Cardiac septum (tissue), 1 donor: ENCODE results near the gene TMEM8B. TPM values are rescaled to one million over a fixed set of nuclear protein-coding genes. Genes with fewer than 3 reads are reported as not detected.
"Not testable (repeated sequence)": the region's sequence is repeated elsewhere in the genome, so short reads cannot be mapped to it uniquely, and the experiment has no call there.

Source experiments
- DNase-seq: peaks from one replicate; pipeline ENCODE4 v3.0.0-alpha.2; 2020; ENCODE audit warnings: low spot score
- intact Hi-C: fragments of 100-400 bp; cut with DNase I; formaldehyde crosslinking; loops from one replicate; pipeline ENCODE4 v1.14.0; 2022
- total RNA-seq: library from RNA; stranded (reverse); fragmentation: NEBNext Ultra II Directional; extraction: Animal tissue kit (Norgen Biotek cat#: 25700); gene quantifications from one replicate; pipeline ENCODE4 v1.2.1, GENCODE V29; 2021
- donor health status: DM: no; HTN: no; CAD: no.

TMEM8B gene
- total RNA-seq, 1 donor from 2014 or later, result 22.0 TPM

GRCh38 chr9:35858458-35858857 lies 29.4 kb downstream of the TMEM8B start:
- DNase-seq, result no peak
- intact Hi-C loops, result no loop called here

GRCh38 chr9:35859310-35859989 lies 30.4 kb downstream of the TMEM8B start:
- intact Hi-C loops, result no loop called here
- DNase-seq, result no peak

- intact Hi-C loops, result no loop called here
- no peak for DNase-seq
Measured at GRCh38 chr9:35859990-35860339, 30.9 kb downstream of the TMEM8B start.

- intact Hi-C loops, result no loop called here
- DNase-seq, result no peak
Measured at GRCh38 chr9:35861161-35861897, 32.3 kb downstream of the TMEM8B start.

GRCh38 chr9:35862328-35862727 lies 33.3 kb downstream of the TMEM8B start:
- no peak for DNase-seq
- intact Hi-C loops, result no loop called here

- no peak for DNase-seq
- intact Hi-C loops, result no loop called here
Measured at GRCh38 chr9:35863583-35863982, 34.6 kb downstream of the TMEM8B start.

GRCh38 chr9:35864695-35865255 lies 35.7 kb downstream of the TMEM8B start:
- no peak for DNase-seq
- intact Hi-C loops, result no loop called here

GRCh38 chr9:35867538-35867937 lies 38.5 kb downstream of the TMEM8B start:
- DNase-seq, result no peak
- intact Hi-C loops, result no loop called here

GRCh38 chr9:35868933-35869332 lies 39.9 kb downstream of the TMEM8B start:
- DNase-seq, result no peak
- intact Hi-C loops, result no loop called here

- no peak for DNase-seq
- intact Hi-C loops, result loop anchor here (5.0 kb wide), 1 partner anchor 32 kb away; no protein-coding TSS in a partner anchor
Measured at GRCh38 chr9:35869621-35870216, 40.7 kb downstream of the TMEM8B start.

GRCh38 chr9:35870351-35870923 lies 41.4 kb downstream of the TMEM8B start, which contains the start of gene OR13J1:
Gene OR13J1, minus strand, starts transcription at chr9:35870401. Its CDS starts 0 bp downstream, at chr9:35870401.
- DNase-seq, result no peak
- intact Hi-C loops, result loop anchor here (5.0 kb wide), 1 partner anchor 33 kb away; no protein-coding TSS in a partner anchor

- intact Hi-C loops, result loop anchor here (5.0 kb wide), 1 partner anchor 34 kb away; no protein-coding TSS in a partner anchor
- no peak for DNase-seq
Measured at GRCh38 chr9:35871545-35871944, 42.5 kb downstream of the TMEM8B start.

GRCh38 chr9:35872505-35872904 lies 43.5 kb downstream of the TMEM8B start:
- intact Hi-C loops, result loop anchor here (5.0 kb wide), 1 partner anchor 35 kb away; no protein-coding TSS in a partner anchor
- no peak for DNase-seq

- intact Hi-C loops, result loop anchor here (1.0 to 10.0 kb wide), 3 partner anchors 54 to 218 kb away; partner anchors contain the start of genes ARHGEF39, FAM221B, NPR2 and TMEM8B
- DNase-seq, result peak; percentile 90
Measured at GRCh38 chr9:35882263-35882848, 53.3 kb downstream of the TMEM8B start.

- no peak for DNase-seq
- intact Hi-C loops, result loop anchor here (1.0 to 10.0 kb wide), 3 partner anchors 54 to 218 kb away; partner anchors contain the start of genes ARHGEF39, FAM221B, NPR2 and TMEM8B
Measured at GRCh38 chr9:35882996-35883395, 54.0 kb downstream of the TMEM8B start.

GRCh38 chr9:35884908-35885307 lies 55.9 kb downstream of the TMEM8B start:
- intact Hi-C loops, result loop anchor here (10.0 kb wide), 1 partner anchor 220 kb away; the partner anchor contains the start of gene ARHGEF39
- not testable (repeated sequence) for DNase-seq

- intact Hi-C loops, result no loop called here
- no peak for DNase-seq
Measured at GRCh38 chr9:35891646-35892045, 62.6 kb downstream of the TMEM8B start.

GRCh38 chr9:35892051-35892450 lies 63.0 kb downstream of the TMEM8B start:
- no peak for DNase-seq
- intact Hi-C loops, result no loop called here

GRCh38 chr9:35896570-35896969 lies 67.5 kb downstream of the TMEM8B start:
- DNase-seq, result no peak
- intact Hi-C loops, result no loop called here
